ENCODE results near the gene MRPL54. TPM values are rescaled to one million over a fixed set of nuclear protein-coding genes. Genes with fewer than 3 reads are reported as not detected.

Gene MRPL54
- total RNA-seq, result 45.1 and 72.9 TPM in 2 replicates

DNA sequence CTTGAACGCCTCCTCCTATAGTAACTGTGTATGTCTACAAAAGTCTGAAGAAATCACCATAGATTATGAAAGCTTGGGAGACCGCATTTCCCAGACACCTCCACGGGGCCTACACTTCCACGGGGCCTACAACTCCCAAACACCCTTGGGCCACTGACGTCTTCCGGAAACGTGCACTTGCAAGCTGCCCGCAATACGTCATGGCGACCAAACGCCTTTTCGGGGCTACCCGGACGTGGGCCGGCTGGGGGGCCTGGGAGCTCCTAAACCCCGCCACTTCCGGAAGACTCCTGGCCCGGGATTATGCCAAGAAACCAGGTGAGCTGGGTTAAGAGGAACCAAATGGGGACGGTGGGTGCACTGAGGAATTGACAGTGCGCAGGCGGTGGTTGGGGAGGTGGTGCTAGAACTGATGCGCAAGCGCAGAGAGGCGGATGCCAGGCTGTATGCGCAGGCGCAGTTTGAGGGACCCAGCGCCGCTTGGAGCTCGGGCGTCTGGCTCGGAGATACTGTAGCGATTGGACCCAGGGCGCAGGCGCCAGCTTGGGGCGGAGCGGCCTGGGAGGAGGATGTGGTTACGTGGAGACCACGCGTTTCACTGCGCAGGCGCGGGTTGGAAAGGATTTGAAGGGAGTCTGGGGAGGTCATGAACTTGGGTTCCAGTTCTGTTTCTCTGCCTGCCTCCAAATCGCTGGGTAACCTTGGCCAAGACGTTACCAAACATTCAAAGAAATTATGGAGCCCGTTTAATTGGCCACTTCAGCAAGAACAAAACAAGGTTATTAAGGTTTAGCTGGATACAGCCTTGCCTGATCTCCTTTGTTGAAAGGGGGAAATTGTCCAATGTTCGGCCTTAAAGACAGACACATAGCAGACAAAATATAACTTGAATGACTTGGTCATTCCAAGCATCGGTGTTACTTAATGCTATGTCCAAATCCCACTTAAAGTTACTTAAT lies at the start of gene MRPL54:
MRPL54 (plus strand) TSS at position 182 of the 959 bp plus-strand sequence; CDS start at position 201, 19 bp downstream.
- DNase-seq (ENCODE audit: low read depth in 2 of 2), result peak; percentile 96 to 98

DNA sequence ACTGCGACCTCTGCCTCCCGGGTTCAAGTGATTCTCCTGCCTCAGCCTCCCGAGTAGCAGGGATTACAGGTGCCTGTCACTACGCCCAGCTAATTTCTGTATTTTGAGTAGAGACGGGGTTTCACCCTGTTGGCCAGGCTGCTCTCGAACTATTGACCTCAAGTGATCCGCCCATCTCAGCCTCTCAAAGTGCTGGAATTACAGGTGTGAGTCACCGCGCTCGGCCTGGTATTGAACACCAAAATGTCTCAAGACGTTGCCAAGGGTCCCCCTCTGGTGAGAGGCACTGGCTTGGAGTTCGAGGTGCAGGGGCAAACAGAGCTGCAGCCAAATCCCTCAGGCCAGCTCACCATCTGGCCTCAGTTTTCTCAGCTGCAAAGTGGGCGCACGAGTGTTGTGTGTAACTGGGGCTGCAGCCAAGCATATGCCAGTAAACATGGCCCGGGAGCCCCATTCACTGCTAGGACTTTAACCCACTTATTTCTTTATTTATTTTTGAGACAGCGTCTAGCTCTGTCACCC lies 46.3 kb upstream of the MRPL54 start:
- no peak for DNase-seq (ENCODE audit: low read depth in 2 of 2)

DNA sequence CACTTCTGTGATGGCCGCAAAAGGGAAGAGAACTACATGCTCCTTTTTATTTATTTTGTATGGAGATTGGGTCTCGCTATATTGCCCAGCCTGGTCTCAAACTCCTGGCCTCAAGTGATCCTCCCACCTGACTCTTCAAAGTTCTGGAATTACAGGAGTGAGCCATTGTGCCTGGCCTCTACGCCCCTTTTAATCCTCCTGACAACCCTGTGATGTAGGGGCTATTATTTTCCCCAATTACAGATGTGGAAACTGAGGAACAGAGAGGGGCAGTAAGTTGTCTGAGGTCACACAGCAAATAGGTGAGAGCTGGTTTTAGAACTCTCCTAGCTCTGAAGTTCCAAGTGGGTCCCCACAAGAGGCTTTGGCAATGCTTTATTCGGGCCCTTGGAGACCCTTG lies 42.6 kb upstream of the MRPL54 start:
- no peak for DNase-seq (ENCODE audit: low read depth in 2 of 2)

DNA sequence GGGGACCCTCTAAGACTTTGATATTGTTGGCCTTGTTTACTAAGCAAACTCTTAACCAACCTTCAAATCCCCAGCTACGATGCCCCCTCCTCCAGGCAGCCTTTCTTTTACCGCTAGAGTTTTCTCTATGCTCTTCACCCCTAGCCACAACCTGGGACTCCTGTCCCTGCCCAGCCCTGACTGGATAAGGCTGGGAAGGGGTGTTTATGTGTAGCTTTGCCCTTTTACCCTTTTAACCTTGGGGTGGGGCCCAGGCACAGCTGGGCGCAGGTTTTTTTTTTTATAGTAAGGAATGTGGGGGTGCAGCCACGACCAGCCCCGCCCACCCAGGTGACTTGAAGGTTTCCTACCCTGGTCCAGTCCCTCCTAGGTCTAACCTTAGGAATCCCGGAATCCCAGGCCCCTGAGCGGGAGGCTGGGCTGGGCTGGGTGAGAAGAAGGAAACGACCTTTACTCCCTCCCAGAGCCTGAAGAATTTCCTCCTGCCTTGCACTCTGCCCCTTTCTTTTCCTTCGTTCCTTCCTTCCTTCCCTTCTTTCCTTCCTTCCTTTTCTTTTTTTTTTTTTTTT lies 42.0 kb upstream of the MRPL54 start:
- no peak for DNase-seq (ENCODE audit: low read depth in 2 of 2)

DNA sequence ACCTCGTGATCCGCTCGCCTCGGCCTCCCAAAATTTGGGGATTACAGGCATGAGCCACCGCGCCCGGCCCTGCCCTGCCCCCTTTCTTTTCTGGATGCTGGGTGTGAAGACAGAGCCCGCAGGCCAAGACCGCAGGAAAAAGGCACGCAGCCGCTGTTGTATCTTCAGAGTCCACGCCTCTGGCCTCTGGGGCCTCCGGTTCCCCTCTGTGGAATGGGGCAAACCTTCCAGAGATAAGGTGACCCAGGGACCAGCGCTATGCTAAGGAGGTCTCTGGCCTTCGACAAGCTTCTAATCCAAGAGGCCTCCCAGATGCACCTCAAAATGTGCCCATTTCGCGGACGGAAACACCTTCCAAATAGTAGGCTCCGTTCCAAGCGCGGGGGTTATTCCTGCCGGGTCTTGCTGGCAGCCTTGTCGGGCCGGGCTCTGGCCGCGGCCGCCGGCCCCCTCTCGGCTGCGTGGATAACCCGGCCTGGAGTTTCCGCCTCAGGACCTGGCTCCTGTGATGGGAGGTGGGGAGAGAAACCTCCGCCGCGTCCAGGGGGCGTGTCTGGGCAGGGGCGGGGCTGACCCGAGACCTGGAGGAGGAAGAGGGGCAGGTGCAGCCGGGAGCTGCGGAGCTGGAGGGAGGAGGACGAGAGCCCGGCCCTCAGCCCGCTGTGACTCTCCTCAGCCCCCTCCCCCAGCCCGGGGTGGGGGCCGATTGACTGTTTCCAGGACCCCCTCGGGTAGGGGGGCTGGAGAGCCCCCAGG lies 41.2 kb upstream of the MRPL54 start:
- DNase-seq (ENCODE audit: low read depth in 2 of 2), result peak; percentile 64 to 78

DNA sequence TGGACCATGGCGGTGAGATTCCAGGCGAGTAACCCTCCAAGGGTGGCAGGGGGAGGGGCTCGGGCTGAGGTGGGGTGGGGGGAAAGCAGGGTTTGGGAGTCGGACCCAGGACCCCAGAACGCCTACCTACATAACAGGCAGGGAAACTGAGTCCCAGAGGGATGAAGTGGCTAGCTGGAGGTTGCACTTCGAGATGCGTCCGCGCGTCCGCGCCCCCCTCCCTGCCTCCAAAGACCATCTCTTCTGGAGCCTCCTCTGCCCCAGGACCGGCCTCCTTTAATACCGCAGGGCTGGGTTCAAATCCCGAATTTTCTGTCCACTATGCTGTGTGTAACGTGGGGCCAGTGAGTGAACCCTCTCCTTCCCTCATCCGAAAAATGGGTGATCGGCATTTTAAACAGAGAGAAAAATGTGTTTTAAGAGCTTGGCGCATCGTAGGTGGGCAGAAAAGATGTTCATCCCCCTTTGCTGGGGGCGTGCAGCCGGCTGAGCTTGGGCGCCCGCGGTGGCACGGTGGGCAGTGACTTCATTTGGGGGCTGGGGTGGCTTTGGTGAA lies 40.5 kb upstream of the MRPL54 start:
- no peak for DNase-seq (ENCODE audit: low read depth in 2 of 2)

DNA sequence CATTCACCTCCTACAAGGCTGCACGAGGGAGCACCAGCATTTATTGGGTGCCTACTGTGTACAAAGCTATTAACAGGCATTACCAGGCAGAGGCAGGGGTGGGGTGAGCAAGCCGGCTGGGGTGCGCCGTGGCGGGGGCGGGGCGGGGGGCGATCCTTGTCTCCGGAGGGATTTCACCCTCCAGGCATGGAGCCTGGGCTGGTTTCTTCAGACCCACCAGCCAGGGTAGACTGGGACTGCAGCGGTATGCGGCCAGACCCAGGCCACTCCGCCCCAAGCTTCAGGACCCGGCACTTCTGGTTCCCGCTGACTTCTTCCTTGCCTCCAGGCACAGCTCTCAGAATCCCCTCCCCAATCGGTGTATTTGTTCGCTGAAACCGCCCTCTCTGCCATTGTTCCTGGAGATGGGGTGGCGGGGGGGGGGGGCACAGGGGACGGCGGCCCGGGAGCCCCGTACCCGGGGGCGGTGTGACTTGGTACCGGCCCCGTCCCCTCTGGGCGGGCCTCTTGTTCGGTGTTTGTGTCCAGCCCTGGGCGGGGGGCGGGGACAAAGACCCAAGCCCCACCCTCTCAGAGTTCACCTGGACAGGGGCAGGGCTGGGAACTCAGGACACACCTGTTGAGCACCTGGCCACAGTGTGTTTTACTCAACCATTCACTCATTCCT lies 39.9 kb upstream of the MRPL54 start:
- no peak for DNase-seq (ENCODE audit: low read depth in 2 of 2)

DNA sequence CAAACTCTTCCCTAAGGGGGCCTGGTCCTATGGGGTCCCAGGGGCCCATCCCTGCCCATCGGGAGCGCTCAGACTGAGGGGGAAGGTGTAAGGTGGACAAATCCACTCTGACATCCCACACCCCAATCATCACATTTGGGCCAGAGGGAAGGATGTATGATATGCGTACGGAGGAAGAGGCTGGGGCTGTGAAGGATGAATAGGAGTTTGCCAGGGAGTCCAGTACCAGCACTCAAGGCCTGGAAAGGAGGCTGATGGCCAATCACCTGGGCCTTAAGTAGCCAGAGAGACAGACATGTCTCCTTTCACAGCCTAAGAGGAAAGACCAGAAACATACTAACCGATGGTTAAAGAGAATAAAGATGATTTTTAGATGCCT lies 39.4 kb upstream of the MRPL54 start:
- DNase-seq (ENCODE audit: low read depth in 2 of 2), result no peak

DNA sequence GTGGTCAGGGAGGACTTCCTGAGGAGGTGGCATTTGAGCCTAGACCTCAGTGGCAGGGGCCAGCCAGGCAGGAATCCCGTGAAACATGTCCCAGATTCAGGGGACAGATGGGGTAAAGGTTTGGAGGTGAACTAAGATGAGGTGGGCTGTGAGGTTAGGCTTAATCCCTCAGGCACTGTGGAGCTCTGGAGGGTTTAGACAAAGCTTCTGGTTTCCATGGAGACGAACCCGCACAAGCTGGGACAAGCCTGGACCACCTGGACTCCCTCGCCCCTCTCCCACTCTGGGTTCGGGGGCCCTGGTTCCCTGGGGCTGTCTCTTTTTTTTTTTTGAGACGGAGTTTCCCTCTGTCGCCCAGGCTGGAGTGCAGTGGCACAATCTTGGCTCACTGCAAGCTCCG lies 38.6 kb upstream of the MRPL54 start:
- DNase-seq (ENCODE audit: low read depth in 2 of 2), result no peak

DNA sequence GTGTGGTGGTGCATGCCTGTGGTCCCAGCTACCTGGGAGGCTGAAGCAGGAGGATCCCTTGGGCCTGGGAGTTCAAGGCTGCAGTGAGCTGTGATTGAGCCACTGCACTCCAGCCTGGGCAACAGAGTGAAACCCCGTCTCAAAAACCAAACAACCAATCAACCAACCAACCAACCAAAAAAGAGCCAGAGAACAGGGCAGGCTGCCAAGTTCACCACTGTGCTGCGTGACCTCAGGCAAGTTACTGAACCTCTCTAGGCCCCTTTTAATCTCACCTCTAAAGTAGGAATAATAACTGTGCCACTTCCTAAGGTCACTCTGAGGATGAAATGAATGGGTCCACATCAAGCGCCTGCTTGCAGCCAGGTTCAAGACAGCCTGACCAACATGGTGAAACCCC lies 37.4 kb upstream of the MRPL54 start:
- DNase-seq (ENCODE audit: low read depth in 2 of 2), result no peak

DNA sequence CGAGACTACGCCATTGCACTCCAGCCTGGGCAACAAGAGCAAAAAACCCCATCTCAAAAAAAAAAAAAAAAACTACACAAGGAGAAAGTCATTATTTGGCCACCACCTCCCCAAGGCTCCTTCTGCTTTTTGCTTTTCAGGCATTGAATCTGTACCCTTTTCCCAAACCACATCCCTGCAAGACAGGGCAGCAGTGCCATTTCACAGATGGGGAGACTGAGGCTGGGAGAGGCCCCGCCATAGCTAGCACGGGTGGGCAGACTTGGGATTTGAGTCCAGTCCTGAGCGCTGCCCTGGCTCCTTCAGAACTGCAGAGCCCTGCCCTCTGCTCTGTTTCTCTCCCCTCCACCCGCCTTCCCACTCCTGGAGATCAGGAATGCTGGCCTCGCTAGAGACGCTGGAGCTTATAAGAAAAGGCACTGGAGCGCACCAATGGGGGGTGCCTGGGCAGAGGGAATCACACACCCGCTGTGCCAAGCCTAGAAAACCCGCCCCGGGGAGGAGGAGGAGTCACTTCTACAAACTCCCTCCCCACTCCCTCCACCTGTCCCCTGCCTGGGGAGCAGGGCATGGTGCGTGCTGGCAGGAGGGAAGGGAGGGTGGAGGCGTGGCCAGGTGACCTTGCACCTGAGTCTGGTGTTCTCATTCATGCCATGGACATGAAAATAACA lies 36.7 kb upstream of the MRPL54 start:
- DNase-seq (ENCODE audit: low read depth in 2 of 2), result no peak

DNA sequence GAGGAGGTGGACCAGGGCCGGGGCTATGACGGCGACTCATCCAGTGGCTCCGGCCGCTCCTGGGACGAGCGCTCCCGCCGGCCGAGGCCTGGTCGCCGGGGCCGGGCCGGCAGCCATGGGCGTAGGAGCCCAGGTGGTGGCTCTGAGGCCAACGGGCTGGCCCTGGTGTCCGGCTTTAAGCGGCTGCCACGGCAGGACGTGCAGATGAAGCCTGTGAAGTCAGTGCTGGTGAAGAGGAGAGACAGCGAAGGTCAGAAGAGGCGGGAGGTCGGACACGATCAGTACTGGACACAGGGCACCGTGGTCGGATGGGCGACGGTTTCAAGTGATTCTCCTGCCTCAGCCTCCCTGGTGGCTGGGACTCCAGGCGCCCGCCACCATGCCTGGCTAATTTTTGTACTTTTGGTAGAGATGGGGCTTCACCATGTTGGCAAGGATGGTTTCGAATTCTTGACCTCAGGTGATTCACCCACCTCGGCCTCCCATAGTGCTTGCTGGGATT lies 32.0 kb upstream of the MRPL54 start:
- no peak for DNase-seq (ENCODE audit: low read depth in 2 of 2)

DNA sequence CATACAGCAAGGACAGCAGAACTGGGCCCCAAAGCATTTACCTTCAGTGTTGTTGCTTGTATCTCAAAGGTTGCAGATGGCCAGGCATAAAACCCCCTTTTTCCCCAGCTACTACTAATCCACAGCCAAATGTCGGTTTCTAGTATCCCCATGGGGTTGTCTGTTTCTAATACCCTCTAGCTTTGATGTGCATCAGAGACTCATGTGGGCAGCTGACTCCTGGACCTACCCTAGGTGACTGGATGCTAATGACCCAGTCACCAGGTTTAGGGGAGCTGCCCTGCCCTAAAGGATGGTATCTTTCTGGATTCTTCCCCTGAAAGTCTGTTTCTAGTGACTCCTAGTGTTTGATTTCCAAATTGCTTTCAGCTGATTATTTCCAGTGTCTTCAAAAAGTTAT lies 30.4 kb upstream of the MRPL54 start:
- DNase-seq (ENCODE audit: low read depth in 2 of 2), result no peak

DNA sequence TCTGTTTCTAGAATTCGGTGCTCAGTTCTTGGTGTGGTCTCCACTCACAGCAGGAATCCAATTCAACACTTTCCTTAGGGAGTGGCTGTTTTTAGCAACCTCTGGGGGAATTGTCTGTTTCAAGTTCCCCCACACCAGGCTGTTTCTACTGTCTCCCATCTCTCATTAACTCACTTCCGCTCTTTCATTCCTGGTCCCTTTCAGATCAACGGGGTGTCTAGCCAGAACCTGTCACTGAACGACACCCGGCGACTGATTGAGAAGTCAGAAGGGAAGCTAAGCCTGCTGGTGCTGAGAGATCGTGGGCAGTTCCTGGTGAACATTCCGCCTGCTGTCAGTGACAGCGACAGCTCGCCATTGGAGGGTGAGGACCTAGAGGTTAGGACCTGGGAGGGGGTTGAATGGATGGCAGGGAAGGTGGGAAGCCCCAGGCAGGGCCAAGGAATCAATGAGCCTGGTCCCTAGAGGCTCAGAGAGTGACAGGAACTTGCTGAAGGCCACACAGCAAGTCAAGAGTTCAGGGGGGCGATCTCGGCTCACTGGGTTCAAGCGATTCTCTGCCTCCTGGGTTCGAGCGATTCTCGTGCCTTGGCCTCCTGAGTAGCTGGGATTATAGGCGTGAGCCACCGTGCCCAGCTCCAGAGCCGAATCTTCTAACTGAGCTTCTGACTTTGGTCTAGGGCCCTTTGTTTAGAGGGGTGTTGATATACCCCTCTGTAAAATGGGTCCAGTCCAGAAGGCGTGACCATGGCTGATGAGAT lies 28.8 kb upstream of the MRPL54 start:
- DNase-seq (ENCODE audit: low read depth in 2 of 2), result no peak

DNA sequence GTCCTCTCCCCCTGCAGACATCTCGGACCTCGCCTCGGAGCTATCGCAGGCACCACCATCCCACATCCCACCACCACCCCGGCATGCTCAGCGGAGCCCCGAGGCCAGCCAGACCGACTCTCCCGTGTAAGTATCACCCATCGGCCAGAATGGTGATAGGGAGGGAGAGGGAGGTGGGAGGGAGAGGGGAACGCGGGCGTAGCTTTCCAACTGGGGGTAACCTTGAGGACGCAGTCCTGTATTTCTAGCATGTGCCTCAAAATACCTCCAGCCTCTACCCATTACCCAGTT lies 28.2 kb upstream of the MRPL54 start:
- DNase-seq (ENCODE audit: low read depth in 2 of 2), result no peak

DNA sequence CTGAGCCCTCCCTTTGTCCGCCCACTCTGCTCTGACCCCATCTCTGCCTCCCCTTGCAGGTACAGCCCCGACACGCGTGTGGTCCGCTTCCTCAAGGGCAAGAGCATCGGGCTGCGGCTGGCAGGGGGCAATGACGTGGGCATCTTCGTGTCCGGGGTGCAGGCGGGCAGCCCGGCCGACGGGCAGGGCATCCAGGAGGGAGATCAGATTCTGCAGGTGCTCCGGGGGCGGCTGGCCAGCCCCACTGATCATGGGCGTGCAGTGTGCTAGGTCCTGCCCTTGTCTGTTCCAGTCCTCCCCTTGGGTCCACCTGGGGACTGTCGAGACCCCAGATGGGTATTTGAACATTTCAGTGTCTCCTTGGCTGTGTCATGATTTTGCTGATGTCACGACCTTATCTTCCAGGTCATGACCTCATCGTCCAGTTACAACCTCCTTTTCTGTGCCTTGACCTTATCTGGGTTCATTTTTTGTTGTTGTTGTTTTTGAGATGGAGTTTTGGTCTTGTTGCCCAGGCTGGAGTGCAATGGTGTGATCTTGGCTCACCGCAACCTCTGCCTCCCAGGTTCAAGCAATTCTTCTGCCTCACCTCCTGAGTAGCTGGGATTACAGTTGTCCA lies 26.3 kb upstream of the MRPL54 start:
- no peak for DNase-seq (ENCODE audit: low read depth in 2 of 2)

DNA sequence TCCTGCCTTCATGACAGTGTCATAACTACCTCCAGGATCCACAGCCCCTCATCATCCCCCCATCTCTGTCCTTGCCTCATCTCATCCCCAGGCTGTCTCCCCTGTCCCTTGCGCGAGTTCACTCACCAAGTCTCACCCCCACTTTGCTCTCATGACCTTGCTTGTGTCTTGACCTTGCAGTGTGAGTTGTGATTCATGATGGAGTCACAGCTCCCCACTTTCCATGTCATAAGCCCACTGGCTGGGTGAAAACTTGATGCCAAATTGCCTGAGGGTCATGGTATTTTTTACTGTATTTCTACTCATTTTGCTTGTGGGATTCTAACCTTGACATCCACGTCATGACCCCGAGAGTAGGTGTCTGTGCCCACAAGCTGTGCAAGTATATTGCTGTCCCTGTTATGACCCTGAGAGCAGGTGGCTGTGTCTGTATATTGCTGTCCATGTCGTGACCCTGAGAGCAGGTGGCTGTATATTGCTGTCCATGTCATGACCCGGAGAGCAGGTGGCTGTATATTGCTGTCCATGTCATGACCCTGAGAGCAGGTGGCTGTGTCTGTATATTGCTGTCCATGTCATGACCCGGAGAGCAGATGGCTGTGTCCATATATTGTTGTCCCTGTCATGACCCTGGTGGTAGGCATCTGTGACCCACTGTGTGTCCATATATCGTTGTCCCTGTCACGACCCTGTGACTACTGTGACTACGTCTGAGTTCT lies 24.8 kb upstream of the MRPL54 start:
- no peak for DNase-seq (ENCODE audit: low read depth in 2 of 2)

DNA sequence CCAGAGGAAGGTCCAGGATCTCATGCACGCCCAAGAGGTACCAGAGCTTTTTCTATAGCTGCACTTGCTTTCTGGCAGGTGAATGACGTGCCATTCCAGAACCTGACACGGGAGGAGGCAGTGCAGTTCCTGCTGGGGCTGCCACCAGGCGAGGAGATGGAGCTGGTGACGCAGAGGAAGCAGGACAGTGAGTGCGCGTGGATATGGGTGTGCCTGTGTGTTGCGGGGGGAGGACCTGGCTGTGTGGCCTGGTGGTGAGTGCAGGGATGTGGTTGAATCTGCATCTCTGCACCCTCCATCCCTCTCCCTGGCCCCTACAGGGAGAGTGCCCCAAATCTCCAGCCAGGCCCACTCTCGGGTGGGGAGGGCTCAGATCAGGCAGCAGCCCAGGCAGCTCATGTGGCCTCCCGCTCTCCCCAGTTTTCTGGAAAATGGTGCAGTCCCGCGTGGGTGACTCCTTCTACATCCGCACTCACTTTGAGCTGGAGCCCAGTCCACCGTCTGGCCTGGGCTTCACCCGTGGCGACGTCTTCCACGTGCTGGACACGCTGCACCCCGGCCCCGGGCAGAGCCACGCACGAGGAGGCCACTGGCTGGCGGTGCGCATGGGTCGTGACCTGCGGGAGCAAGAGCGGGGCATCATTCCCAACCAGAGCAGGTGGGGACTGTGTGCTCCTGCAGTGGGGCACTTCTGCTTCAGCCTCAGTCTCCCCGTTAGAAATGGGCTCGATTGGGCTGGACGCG lies 23.8 kb upstream of the MRPL54 start:
- DNase-seq (ENCODE audit: low read depth in 2 of 2), result no peak
